Caco-2 (cell line): ENCODE measurements around the gene GPR39. TPM values are rescaled to one million over a fixed set of nuclear protein-coding genes. Genes with fewer than 3 reads are reported as not detected.
A peak's percentile ranks its signal among the peaks of the same experiment; 100 is the strongest.

ENCODE experiments used
- BruUV-seq: library from RNA; stranded (reverse); fragments of 400-500 nt; replicated peaks from 2 replicates; lab custom pipeline; 2021; lab: Mats Ljungman, UMichigan
- CTCF ChIA-PET: fragments of 300-600 bp; sonication (Branson Sonifier 250); formaldehyde crosslinking; loops from one replicate; lab custom pipeline; 2022; ENCODE audit warnings: antibody characterized with exemption; lab: Charles Lee
- POLR2A ChIA-PET: fragments of 300-600 bp; sonication (Branson Sonifier 250); formaldehyde crosslinking; loops from one replicate; lab custom pipeline; 2022; ENCODE audit warnings: antibody characterized with exemption; lab: Charles Lee
- DNase-seq, 2 experiments: peaks; one replicate each; pipeline versions ENCODE4 v3.0.0 to v3.0.0-alpha.2; 2020 to 2022
- H3K27me3 ChIP-seq: replicated peaks from 2 replicates; pipeline ENCODE4 v1.6.0; 2011; ENCODE audit warnings: low read length; ENCODE audit not compliant: control insufficient read depth, insufficient read depth
- H3K36me3 ChIP-seq: 2 replicates; pipeline ENCODE4 v1.5.1; 2011; ENCODE audit warnings: low read length; ENCODE audit not compliant: control insufficient read depth, insufficient read depth
- H3K4me1 ChIP-seq: fragments of 250-450 bp; sonication (Bioruptor Pico); 2 replicates; pipeline ENCODE4 v1.5.1; 2020; ENCODE audit warnings: mild to moderate bottlenecking
- H3K4me3 ChIP-seq: 2 replicates; pipeline ENCODE4 v1.5.1; 2011; ENCODE audit warnings: low read depth, mild to moderate bottlenecking, control low read depth, low read length
- H3K9me3 ChIP-seq: fragments of 250-450 bp; sonication (Bioruptor Pico); 2 replicates; pipeline ENCODE4 v1.5.1; 2020; ENCODE audit warnings: mild to moderate bottlenecking, moderate library complexity
- H3K27ac Mint-ChIP-seq: one replicate; pipeline ENCODE4 v1.8.0; 2022; ENCODE audit warnings: mixed read lengths; ENCODE audit not compliant: unreplicated experiment
- H3K27me3 Mint-ChIP-seq: one replicate; pipeline ENCODE4 v1.8.0; 2022; ENCODE audit warnings: mixed read lengths; ENCODE audit not compliant: insufficient read depth, unreplicated experiment
- H3K36me3 Mint-ChIP-seq: one replicate; pipeline ENCODE4 v1.8.0; 2022; ENCODE audit warnings: mild to moderate bottlenecking, mixed read lengths; ENCODE audit not compliant: insufficient read depth, unreplicated experiment
- H3K4me1 Mint-ChIP-seq: one replicate; pipeline ENCODE4 v1.8.0; 2022; ENCODE audit warnings: low read depth, mixed read lengths; ENCODE audit not compliant: unreplicated experiment
- H3K4me3 Mint-ChIP-seq: one replicate; pipeline ENCODE4 v1.8.0; 2022; ENCODE audit warnings: mild to moderate bottlenecking, moderate library complexity, mixed read lengths; ENCODE audit not compliant: unreplicated experiment
- H3K9me3 Mint-ChIP-seq: one replicate; pipeline ENCODE4 v1.8.0; 2022; ENCODE audit warnings: mixed read lengths; ENCODE audit not compliant: unreplicated experiment
- CTCF ChIP-seq, 2 experiments: fragments of 200-600 bp in 1 of 2; IDR thresholded peaks; 1 replicate in 1 of 2; 2 replicates in 1 of 2; pipeline versions ENCODE4 v1.5.1 to v1.8.0; 2011 to 2022; ENCODE audit warnings: antibody characterized with exemption in 1 of 2, control low read depth in 1 of 2, inconsistent platforms in 1 of 2, low read depth in 1 of 2, low read length in 1 of 2, mild to moderate bottlenecking in 1 of 2, moderate library complexity in 1 of 2; ENCODE audit not compliant: insufficient read depth in 1 of 2, severe bottlenecking in 1 of 2, unreplicated experiment in 1 of 2
- intact Hi-C: fragments of 100-400 bp; cut with micrococcal nuclease; formaldehyde crosslinking; loops from one replicate; pipeline ENCODE4 v1.10.0; 2022; ENCODE audit not compliant: unreplicated experiment
- total RNA-seq: library from RNA; stranded (reverse); gene quantifications from 2 replicates; pipeline ENCODE4 v1.2.3, GENCODE V29; 2022

Gene GPR39
- total RNA-seq, 1 experiment from 2014 or later: 26.8 TPM

DNA sequence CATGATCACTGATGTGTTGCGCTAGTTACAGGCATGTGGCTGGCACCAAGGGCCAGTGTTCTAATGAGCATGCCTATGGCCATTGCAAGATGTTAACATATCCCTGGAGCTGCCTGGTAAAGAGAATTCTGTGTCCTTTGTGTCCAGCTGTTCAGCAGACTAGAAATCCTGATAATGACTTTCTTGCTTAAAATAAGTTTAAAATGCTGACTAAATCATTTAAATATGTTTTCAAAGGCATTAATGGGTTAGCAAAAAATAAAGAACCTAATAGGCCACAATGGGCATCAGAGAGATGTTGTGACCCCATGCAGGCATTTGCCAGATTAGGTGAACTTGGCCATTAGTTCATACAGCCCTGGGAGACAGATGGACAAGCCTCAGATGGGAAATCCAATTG lies 67.5 kb downstream of the GPR39 start:
- no TSS peak for BruUV-seq

DNA sequence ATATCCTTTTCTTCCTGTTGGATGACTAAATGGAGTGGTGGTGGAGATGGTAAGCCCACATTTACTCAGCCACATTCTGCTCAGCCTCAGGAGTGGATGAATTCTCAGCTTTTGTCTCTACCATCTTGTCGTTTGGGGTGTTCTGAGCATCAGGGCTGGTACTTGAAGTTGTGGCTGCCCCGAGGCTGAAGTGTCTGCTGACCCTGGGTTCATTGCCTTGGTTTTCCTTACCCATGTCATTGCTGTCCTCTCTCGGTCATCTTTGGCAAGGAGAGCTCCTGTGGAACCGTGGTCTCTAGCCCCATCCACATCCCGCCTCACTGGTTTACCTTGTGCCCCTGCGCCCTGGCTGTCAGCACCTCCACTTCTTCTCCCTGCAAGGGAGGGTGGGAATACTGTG lies 71.9 kb downstream of the GPR39 start:
- H3K27ac Mint-ChIP-seq: no peak overlapping the region
- no peak for DNase-seq
- H3K9me3 Mint-ChIP-seq: peaks cover 8% of the 10 kb centered on the region
- ChIA-PET POLR2A (no interaction called here), CTCF (no interaction called here)
- no peaks in the 10 kb centered on the region for H3K36me3 Mint-ChIP-seq
- H3K4me1 Mint-ChIP-seq: no peaks in the 10 kb centered on the region
- no peaks in the 10 kb centered on the region for H3K27me3 Mint-ChIP-seq
- H3K4me3 Mint-ChIP-seq: no peak overlapping the region
- no peaks in the 10 kb centered on the region for H3K4me1 ChIP-seq
- H3K27me3 ChIP-seq: no peaks in the 10 kb centered on the region
- no peak overlapping the region for H3K4me3 ChIP-seq
- TF ChIP-seq CTCF (IDR thresholded peaks at IDR 0.05; ENCODE audit: insufficient read depth in 1 of 2, low read depth in 1 of 2, low read length in 1 of 2, severe bottlenecking in 1 of 2, unreplicated experiment in 1 of 2): no peak
- no peaks in the 10 kb centered on the region for H3K9me3 ChIP-seq
- BruUV-seq: no TSS peak
- intact Hi-C loops: no loop called here
- no peaks in the 10 kb centered on the region for H3K36me3 ChIP-seq

More for the DNA sequence above, 67.5 kb downstream of the GPR39 start:
- H3K4me3 Mint-ChIP-seq: no peak overlapping the region
- ChIA-PET POLR2A (no interaction called here), CTCF (no interaction called here)
- Histone ChIP-seq H3K4me1 (no peaks in the 10 kb centered on the region), H3K9me3 (no peaks in the 10 kb centered on the region), H3K36me3 (no peaks in the 10 kb centered on the region), H3K4me3 (no peak overlapping the region), H3K27me3 (no peaks in the 10 kb centered on the region)
- TF ChIP-seq CTCF (IDR thresholded peaks at IDR 0.05; ENCODE audit: insufficient read depth in 1 of 2, low read depth in 1 of 2, low read length in 1 of 2, severe bottlenecking in 1 of 2, unreplicated experiment in 1 of 2): no peak
- no peaks in the 10 kb centered on the region for H3K27me3 Mint-ChIP-seq
- no peak overlapping the region for H3K27ac Mint-ChIP-seq
- DNase-seq: no peak
- peaks cover 11% of the 10 kb centered on the region for H3K4me1 Mint-ChIP-seq
- intact Hi-C loops: no loop called here
- peaks cover 17% of the 10 kb centered on the region for H3K9me3 Mint-ChIP-seq
- H3K36me3 Mint-ChIP-seq: no peaks in the 10 kb centered on the region

- ChIA-PET CTCF (no interaction called here), POLR2A (no interaction called here)
- no peaks in the 10 kb centered on the region for H3K27me3 Mint-ChIP-seq
- intact Hi-C loops: no loop called here
- no TSS peak for BruUV-seq
- Histone ChIP-seq H3K4me1 (no peaks in the 10 kb centered on the region), H3K9me3 (no peaks in the 10 kb centered on the region), H3K36me3 (no peaks in the 10 kb centered on the region), H3K27me3 (no peaks in the 10 kb centered on the region), H3K4me3 (no peak overlapping the region)
- H3K36me3 Mint-ChIP-seq: no peaks in the 10 kb centered on the region
- peak in 1 of 2 experiments; percentile 47 for DNase-seq
- H3K4me1 Mint-ChIP-seq: no peaks in the 10 kb centered on the region
- H3K9me3 Mint-ChIP-seq: peaks cover 8% of the 10 kb centered on the region
- TF ChIP-seq CTCF (IDR thresholded peaks at IDR 0.05; ENCODE audit: insufficient read depth in 1 of 2, low read depth in 1 of 2, low read length in 1 of 2, severe bottlenecking in 1 of 2, unreplicated experiment in 1 of 2): no peak
- H3K4me3 Mint-ChIP-seq: no peak overlapping the region
- no peak overlapping the region for H3K27ac Mint-ChIP-seq
Measured at GRCh38 chr2:132489150-132489549, 72.5 kb downstream of the GPR39 start.
